Measurements from ENCODE around the gene TSPAN2. TPM values are rescaled to one million over a fixed set of nuclear protein-coding genes. Genes with fewer than 3 reads are reported as not detected.

The TSPAN2 gene
- total and polyA plus RNA-seq, 2 experiments from 2014 or later = 11.2 to 11.8 TPM

- Mint-ChIP-seq H3K4me3 (no peak overlapping the region), H3K9me3 (peaks cover 8% of the 10 kb centered on the region; the same call in 2 of the 3 replicates), H3K27ac (no peak overlapping the region; the same call in 1 of the 2 replicates), H3K36me3 (ENCODE audit: low read depth) (peaks cover 8% of the 10 kb centered on the region; the same call in 2 of the 3 replicates), H3K4me1 (no peaks in the 10 kb centered on the region), H3K27me3 (ENCODE audit: insufficient read depth, low read depth, poor library complexity) (no peaks in the 10 kb centered on the region)
- no peak overlapping the region for H2AFZ ChIP-seq
- no peak for ATAC-seq
- no peaks in the 10 kb centered on the region for H4K20me1 ChIP-seq (replicated peaks; ENCODE audit: insufficient read depth)
- no peaks in the 10 kb centered on the region for H3K36me3 ChIP-seq (ENCODE audit: insufficient read depth)
- TF ChIP-seq, protein P1, sequence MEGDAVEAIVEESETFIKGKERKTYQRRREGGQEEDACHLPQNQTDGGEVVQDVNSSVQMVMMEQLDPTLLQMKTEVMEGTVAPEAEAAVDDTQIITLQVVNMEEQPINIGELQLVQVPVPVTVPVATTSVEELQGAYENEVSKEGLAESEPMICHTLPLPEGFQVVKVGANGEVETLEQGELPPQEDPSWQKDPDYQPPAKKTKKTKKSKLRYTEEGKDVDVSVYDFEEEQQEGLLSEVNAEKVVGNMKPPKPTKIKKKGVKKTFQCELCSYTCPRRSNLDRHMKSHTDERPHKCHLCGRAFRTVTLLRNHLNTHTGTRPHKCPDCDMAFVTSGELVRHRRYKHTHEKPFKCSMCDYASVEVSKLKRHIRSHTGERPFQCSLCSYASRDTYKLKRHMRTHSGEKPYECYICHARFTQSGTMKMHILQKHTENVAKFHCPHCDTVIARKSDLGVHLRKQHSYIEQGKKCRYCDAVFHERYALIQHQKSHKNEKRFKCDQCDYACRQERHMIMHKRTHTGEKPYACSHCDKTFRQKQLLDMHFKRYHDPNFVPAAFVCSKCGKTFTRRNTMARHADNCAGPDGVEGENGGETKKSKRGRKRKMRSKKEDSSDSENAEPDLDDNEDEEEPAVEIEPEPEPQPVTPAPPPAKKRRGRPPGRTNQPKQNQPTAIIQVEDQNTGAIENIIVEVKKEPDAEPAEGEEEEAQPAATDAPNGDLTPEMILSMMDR (conservative IDR thresholded peaks at IDR 0.05; ENCODE audit: low read depth in 2 of 2) = no peak
- TF ChIP-seq, protein P2, sequence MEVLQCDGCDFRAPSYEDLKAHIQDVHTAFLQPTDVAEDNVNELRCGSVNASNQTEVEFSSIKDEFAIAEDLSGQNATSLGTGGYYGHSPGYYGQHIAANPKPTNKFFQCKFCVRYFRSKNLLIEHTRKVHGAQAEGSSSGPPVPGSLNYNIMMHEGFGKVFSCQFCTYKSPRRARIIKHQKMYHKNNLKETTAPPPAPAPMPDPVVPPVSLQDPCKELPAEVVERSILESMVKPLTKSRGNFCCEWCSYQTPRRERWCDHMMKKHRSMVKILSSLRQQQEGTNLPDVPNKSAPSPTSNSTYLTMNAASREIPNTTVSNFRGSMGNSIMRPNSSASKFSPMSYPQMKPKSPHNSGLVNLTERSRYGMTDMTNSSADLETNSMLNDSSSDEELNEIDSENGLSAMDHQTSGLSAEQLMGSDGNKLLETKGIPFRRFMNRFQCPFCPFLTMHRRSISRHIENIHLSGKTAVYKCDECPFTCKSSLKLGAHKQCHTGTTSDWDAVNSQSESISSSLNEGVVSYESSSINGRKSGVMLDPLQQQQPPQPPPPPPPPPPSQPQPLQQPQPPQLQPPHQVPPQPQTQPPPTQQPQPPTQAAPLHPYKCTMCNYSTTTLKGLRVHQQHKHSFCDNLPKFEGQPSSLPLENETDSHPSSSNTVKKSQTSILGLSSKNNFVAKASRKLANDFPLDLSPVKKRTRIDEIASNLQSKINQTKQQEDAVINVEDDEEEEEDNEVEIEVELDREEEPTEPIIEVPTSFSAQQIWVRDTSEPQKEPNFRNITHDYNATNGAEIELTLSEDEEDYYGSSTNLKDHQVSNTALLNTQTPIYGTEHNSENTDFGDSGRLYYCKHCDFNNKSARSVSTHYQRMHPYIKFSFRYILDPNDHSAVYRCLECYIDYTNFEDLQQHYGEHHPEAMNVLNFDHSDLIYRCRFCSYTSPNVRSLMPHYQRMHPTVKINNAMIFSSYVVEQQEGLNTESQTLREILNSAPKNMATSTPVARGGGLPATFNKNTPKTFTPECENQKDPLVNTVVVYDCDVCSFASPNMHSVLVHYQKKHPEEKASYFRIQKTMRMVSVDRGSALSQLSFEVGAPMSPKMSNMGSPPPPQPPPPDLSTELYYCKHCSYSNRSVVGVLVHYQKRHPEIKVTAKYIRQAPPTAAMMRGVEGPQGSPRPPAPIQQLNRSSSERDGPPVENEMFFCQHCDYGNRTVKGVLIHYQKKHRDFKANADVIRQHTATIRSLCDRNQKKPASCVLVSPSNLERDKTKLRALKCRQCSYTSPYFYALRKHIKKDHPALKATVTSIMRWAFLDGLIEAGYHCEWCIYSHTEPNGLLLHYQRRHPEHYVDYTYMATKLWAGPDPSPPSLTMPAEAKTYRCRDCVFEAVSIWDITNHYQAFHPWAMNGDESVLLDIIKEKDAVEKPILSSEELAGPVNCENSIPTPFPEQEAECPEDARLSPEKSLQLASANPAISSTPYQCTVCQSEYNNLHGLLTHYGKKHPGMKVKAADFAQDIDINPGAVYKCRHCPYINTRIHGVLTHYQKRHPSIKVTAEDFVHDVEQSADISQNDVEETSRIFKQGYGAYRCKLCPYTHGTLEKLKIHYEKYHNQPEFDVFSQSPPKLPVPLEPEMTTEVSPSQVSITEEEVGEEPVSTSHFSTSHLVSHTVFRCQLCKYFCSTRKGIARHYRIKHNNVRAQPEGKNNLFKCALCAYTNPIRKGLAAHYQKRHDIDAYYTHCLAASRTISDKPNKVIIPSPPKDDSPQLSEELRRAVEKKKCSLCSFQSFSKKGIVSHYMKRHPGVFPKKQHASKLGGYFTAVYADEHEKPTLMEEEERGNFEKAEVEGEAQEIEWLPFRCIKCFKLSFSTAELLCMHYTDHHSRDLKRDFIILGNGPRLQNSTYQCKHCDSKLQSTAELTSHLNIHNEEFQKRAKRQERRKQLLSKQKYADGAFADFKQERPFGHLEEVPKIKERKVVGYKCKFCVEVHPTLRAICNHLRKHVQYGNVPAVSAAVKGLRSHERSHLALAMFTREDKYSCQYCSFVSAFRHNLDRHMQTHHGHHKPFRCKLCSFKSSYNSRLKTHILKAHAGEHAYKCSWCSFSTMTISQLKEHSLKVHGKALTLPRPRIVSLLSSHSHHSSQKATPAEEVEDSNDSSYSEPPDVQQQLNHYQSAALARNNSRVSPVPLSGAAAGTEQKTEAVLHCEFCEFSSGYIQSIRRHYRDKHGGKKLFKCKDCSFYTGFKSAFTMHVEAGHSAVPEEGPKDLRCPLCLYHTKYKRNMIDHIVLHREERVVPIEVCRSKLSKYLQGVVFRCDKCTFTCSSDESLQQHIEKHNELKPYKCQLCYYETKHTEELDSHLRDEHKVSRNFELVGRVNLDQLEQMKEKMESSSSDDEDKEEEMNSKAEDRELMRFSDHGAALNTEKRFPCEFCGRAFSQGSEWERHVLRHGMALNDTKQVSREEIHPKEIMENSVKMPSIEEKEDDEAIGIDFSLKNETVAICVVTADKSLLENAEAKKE (CRISPR knock-in tag; IDR thresholded peaks at IDR 0.05) = no peak
- TF ChIP-seq ZNF114 (CRISPR knock-in tag; IDR thresholded peaks at IDR 0.05) (no peak), JUNB (IDR thresholded peaks at IDR 0.05; ENCODE audit: unreplicated experiment) (no peak), STAT1 (IDR thresholded peaks at IDR 0.05; ENCODE audit: unreplicated experiment) (no peak), EZH2 (IDR thresholded peaks at IDR 0.05; ENCODE audit: low read depth, unreplicated experiment) (no peak), CREB1 (CRISPR knock-in tag; IDR thresholded peaks at IDR 0.05; ENCODE audit: low read depth) (no peak), ETS1 (IDR thresholded peaks at IDR 0.05) (no peak), POLR2AphosphoS5 (IDR thresholded peaks at IDR 0.05; ENCODE audit: low read depth) (no peak), ZNF331 (CRISPR knock-in tag; IDR thresholded peaks at IDR 0.05; ENCODE audit: low read depth) (no peak), EZH2phosphoT487 (IDR thresholded peaks at IDR 0.05; ENCODE audit: unreplicated experiment) (no peak), NANOG (IDR thresholded peaks at IDR 0.05; ENCODE audit: borderline replicate concordance) (no peak)
- TF ChIP-seq, protein P3, sequence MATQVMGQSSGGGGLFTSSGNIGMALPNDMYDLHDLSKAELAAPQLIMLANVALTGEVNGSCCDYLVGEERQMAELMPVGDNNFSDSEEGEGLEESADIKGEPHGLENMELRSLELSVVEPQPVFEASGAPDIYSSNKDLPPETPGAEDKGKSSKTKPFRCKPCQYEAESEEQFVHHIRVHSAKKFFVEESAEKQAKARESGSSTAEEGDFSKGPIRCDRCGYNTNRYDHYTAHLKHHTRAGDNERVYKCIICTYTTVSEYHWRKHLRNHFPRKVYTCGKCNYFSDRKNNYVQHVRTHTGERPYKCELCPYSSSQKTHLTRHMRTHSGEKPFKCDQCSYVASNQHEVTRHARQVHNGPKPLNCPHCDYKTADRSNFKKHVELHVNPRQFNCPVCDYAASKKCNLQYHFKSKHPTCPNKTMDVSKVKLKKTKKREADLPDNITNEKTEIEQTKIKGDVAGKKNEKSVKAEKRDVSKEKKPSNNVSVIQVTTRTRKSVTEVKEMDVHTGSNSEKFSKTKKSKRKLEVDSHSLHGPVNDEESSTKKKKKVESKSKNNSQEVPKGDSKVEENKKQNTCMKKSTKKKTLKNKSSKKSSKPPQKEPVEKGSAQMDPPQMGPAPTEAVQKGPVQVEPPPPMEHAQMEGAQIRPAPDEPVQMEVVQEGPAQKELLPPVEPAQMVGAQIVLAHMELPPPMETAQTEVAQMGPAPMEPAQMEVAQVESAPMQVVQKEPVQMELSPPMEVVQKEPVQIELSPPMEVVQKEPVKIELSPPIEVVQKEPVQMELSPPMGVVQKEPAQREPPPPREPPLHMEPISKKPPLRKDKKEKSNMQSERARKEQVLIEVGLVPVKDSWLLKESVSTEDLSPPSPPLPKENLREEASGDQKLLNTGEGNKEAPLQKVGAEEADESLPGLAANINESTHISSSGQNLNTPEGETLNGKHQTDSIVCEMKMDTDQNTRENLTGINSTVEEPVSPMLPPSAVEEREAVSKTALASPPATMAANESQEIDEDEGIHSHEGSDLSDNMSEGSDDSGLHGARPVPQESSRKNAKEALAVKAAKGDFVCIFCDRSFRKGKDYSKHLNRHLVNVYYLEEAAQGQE (IDR thresholded peaks at IDR 0.05; ENCODE audit: unreplicated experiment) = no peak
- H3K4me3 ChIP-seq = no peak overlapping the region
- H3K4me1 ChIP-seq (ENCODE audit: insufficient read depth) = no peaks in the 10 kb centered on the region
- H3K79me2 ChIP-seq (replicated peaks; ENCODE audit: insufficient read depth) = no peaks in the 10 kb centered on the region
- H3K27me3 ChIP-seq (ENCODE audit: insufficient read depth) = no peaks in the 10 kb centered on the region
- H3K4me2 ChIP-seq = no peak overlapping the region
- H3K9me2 ChIP-seq (ENCODE audit: insufficient read depth) = no peaks in the 10 kb centered on the region
- H3K27ac ChIP-seq (ENCODE audit: low read depth) = no peak overlapping the region
- H3F3A ChIP-seq (replicated peaks; ENCODE audit: low read depth) = no peaks in the 10 kb centered on the region
- DNase-seq (ENCODE audit: low spot score) = no peak
Measured at GRCh38 chr1:115046751-115047150, 42.6 kb downstream of the TSPAN2 start.

Data from GM23338 (cell line).